GM12878 (cell line): ENCODE results near the gene IFT27. TPM values are rescaled to one million over a fixed set of nuclear protein-coding genes. Genes with fewer than 3 reads are reported as not detected.

Experiments used
- ATAC-seq: fragments of 200-7000 bp; cut with Tn5 transposase; 3 replicates; pipeline ENCODE4 v1.9.1; 2020; ENCODE audit warnings: mild to moderate bottlenecking, moderate library complexity
- BruUV-seq: library from RNA; stranded (reverse); fragments of 400-500 nt; replicated peaks from 2 replicates; lab custom pipeline; 2021; lab: Mats Ljungman, UMichigan
- CTCF ChIA-PET: fragments of 300-600 bp; sonication (Branson Sonifier 250); formaldehyde crosslinking; extraction: SDS; loops from one replicate; lab custom pipeline; 2021; ENCODE audit warnings: inconsistent platforms; lab: Yijun Ruan, JAX
- POLR2A ChIA-PET: fragments of 350-600 bp; formaldehyde crosslinking; extraction: SDS; loops from one replicate; lab custom pipeline; 2021; ENCODE audit warnings: inconsistent platforms; lab: Charles Lee
- RAD21 ChIA-PET: fragments of 300-600 bp; sonication (Branson Sonifier 250); formaldehyde crosslinking; loops from one replicate; lab custom pipeline; 2023; ENCODE audit warnings: antibody characterized with exemption; ENCODE audit not compliant: unreplicated experiment; lab: Charles Lee
- SMC1A ChIA-PET: fragments of 300-600 bp; sonication (Branson Sonifier 250); formaldehyde crosslinking; loops from one replicate; lab custom pipeline; 2023; ENCODE audit not compliant: unreplicated experiment, uncharacterized antibody; lab: Charles Lee
- DNase-seq: peaks from one replicate; pipeline ENCODE4 v3.0.0-alpha.2; 2011; ENCODE audit warnings: low read depth, low spot score
- FAIRE-seq: peaks from 3 replicates; lab custom pipeline; 2011; peaks lifted over from hg19 to GRCh38; lab: Jason Lieb, UNC
- H2AFZ ChIP-seq: 2 replicates; pipeline ENCODE4 v1.6.0; 2011; ENCODE audit warnings: low read depth, low read length, control low read depth; ENCODE audit not compliant: control insufficient read depth
- H3K27ac ChIP-seq: 2 replicates; pipeline ENCODE4 v1.5.1; 2011; ENCODE audit warnings: control low read depth; ENCODE audit not compliant: control insufficient read depth, insufficient read depth
- H3K27me3 ChIP-seq, 2 experiments: replicated peaks in 1 of 2; 2 replicates each; pipeline versions ENCODE4 v1.6.0 to v1.6.1; 2011; ENCODE audit warnings: low read length in 1 of 2; ENCODE audit not compliant: control insufficient read depth in 2 of 2, insufficient read depth in 2 of 2
- H3K36me3 ChIP-seq, 2 experiments: 2 replicates each; pipeline ENCODE4 v1.5.1; 2011; ENCODE audit warnings: low read length in 1 of 2; ENCODE audit not compliant: control insufficient read depth in 2 of 2, insufficient read depth in 2 of 2
- H3K4me1 ChIP-seq: 2 replicates; pipeline ENCODE4 v1.6.1; 2011; ENCODE audit warnings: mild to moderate bottlenecking, low read length, moderate library complexity, mixed read lengths; ENCODE audit not compliant: control insufficient read depth, insufficient read depth
- H3K4me2 ChIP-seq: 2 replicates; pipeline ENCODE4 v1.6.0; 2011; ENCODE audit warnings: control low read depth; ENCODE audit not compliant: control insufficient read depth, insufficient read depth
- H3K4me3 ChIP-seq: fragments of 200-600 bp; sonication (generic); 2 replicates; pipeline ENCODE4 v1.5.1; 2016
- H3K79me2 ChIP-seq: 2 replicates; pipeline ENCODE4 v1.6.0; 2011; ENCODE audit warnings: low read length; ENCODE audit not compliant: control insufficient read depth, insufficient read depth
- H3K9ac ChIP-seq: 2 replicates; pipeline ENCODE4 v1.8.0; 2011; ENCODE audit warnings: low read length, control low read depth, mixed read lengths; ENCODE audit not compliant: control insufficient read depth, insufficient read depth
- H3K9me3 ChIP-seq: replicated peaks from 3 replicates; pipeline ENCODE4 v1.5.1; 2011; ENCODE audit warnings: mild to moderate bottlenecking, low read length; ENCODE audit not compliant: control insufficient read depth, insufficient read depth
- H4K20me1 ChIP-seq: 2 replicates; pipeline ENCODE4 v1.6.0; 2011; ENCODE audit not compliant: control insufficient read depth, insufficient read depth
- BHLHE40 ChIP-seq, 2 experiments: fragments of 450-650 bp in 1 of 2; IDR thresholded peaks; 2 replicates each; pipeline ENCODE4 v1.6.1; 2011 to 2017; ENCODE audit warnings: low read depth in 2 of 2, borderline replicate concordance in 1 of 2, improper control_type of control experiment in 1 of 2, low read length in 1 of 2, mild to moderate bottlenecking in 1 of 2
- DPF2 ChIP-seq: fragments of 450-650 bp; IDR thresholded peaks from 2 replicates; pipeline ENCODE4 v1.6.1; 2017; ENCODE audit warnings: mild to moderate bottlenecking
- ESRRA ChIP-seq: IDR thresholded peaks from 2 replicates; pipeline ENCODE4 v1.6.1; 2012; ENCODE audit warnings: mild to moderate bottlenecking, low read length, improper control_type of control experiment
- MEF2B ChIP-seq: fragments of 450-650 bp; IDR thresholded peaks from 2 replicates; pipeline ENCODE4 v1.6.1; 2018; ENCODE audit warnings: mild to moderate bottlenecking, moderate library complexity; ENCODE audit not compliant: partially characterized antibody, poor library complexity, severe bottlenecking
- MTA2 ChIP-seq: fragments of 450-650 bp; IDR thresholded peaks from 2 replicates; pipeline ENCODE4 v1.6.1; 2016; ENCODE audit warnings: low read depth, mild to moderate bottlenecking, moderate library complexity
- NR2F1 ChIP-seq: fragments of 450-650 bp; conservative IDR thresholded peaks from 2 replicates; pipeline ENCODE4 v1.6.1; 2017; ENCODE audit warnings: mild to moderate bottlenecking
- POLR2AphosphoS2 ChIP-seq: IDR thresholded peaks from 2 replicates; pipeline ENCODE4 v1.6.1; 2011; ENCODE audit warnings: low read depth, mild to moderate bottlenecking, low read length, improper control_type of control experiment, moderate library complexity
- RUNX3 ChIP-seq: IDR thresholded peaks from 2 replicates; pipeline ENCODE4 v1.6.1; 2012; ENCODE audit warnings: low read length, inconsistent platforms
- SPI1 ChIP-seq: IDR thresholded peaks from 2 replicates; pipeline ENCODE4 v1.6.1; 2011; ENCODE audit warnings: low read depth, mild to moderate bottlenecking, low read length, moderate library complexity, borderline replicate concordance; ENCODE audit not compliant: insufficient read depth
- YY1 ChIP-seq: IDR thresholded peaks from 2 replicates; pipeline ENCODE4 v1.6.1; 2011; ENCODE audit warnings: low read depth, mild to moderate bottlenecking, low read length
- WGBS: methylation state at CpG from one replicate; pipeline ENCODE4 v1.1.6; 2016; ENCODE audit warnings: low lambda C conversion rate; ENCODE audit not compliant: insufficient replicate concordance, insufficient coverage; ENCODE audit errors: missing lambda C conversion rate; 5-methylcytosine and 5-hydroxymethylcytosine counted together
- in situ Hi-C: fragments of 300-500 bp; cut with MboI; formaldehyde crosslinking; loops from 9 replicates; pipeline ENCODE4 v1.14.3; 2018; ENCODE audit warnings: mixed read lengths
- intact Hi-C: fragments of 100-400 bp; cut with micrococcal nuclease; formaldehyde crosslinking; loops from one replicate; pipeline ENCODE4 v1.14.2; 2022; ENCODE audit not compliant: unreplicated experiment
- polyA plus RNA-seq, 11 experiments: library from polyadenylated mRNA; depleted of rRNA in 4 of 11; unstranded in 6 of 11; stranded (reverse) in 5 of 11; fragments of >200 nt; fragmentation: Nextera tagmentation in 4 of 11; fragmentation: Illumina TruSeq in 1 of 11; extraction: Ambion mirVana in 4 of 11; extraction: Trizol in 1 of 11; gene quantifications; 1 replicate in 1 of 11; 2 replicates in 10 of 11; pipeline versions ENCODE4 v1.2.1 to v1.2.3, GENCODE V29; 2011 to 2016; ENCODE audit warnings: inconsistent platforms in 2 of 11, missing spikeins in 2 of 11, low read depth in 1 of 11
- total RNA-seq, 4 experiments: library from RNA; depleted of rRNA in 3 of 4; stranded (reverse); fragments of >200 nt in 3 of 4; fragmentation: Illumina TruSeq in 1 of 4; extraction: Trizol in 1 of 4; gene quantifications; 2 replicates each; pipeline versions ENCODE4 v1.2.1 to v1.2.3, GENCODE V29; 2013 to 2021
- TF ChIP-seq, protein P1 (sequence below): fragments of 450-650 bp; IDR thresholded peaks from 2 replicates; pipeline ENCODE4 v1.6.1; 2018; ENCODE audit warnings: borderline replicate concordance, mild to moderate bottlenecking; ENCODE audit not compliant: partially characterized antibody

The IFT27 gene
- total and polyA plus RNA-seq, 10 of the 15 experiments (the other 5 are each of a cell fraction or from before 2014, with no cell fraction given): 2.7 to 32.5 (median 10.2) TPM

DNA sequence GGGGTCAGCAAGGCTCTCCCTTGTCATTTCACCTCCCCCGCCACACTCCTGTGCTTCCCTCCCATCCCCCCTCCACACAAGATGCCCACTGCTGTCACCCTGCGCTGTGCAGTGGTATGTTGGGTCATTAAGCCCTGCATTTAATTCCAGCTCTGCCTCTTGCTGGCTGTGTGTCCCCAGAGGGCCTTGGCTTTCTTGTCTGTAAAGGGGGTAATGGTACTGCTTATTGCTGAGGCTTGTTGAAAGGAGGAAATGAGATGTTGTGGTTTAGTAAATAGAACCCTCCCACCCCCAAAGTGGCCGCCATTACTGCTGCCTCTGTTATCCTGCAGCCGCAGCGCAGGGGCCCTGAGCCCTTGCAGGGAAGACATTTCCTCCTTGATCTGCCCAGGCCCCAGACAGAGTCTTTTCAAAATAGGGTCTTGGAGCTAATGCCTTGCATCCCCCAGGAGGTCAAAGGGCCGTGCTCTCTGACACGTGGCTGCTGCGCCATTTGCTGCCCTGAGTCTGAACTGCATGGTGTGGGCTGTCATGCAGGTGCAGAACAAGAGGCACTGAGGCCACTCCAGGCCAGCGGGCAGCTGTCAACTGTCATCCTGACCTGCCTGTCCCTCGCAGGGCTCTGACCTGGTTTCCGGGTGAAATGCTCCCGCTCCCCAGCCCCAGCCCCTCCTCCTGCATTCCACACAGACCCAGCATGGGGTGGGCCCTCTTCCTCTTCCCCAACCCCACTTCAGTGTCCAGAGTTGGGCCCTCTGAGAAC, 22.2 kb upstream of the IFT27 start:
- no peaks in the 10 kb centered on the region for H3K27me3 ChIP-seq
- H3K4me2 ChIP-seq: peak overlapping the region; percentile 38
- H3K79me2 ChIP-seq: no peaks in the 10 kb centered on the region
- H3K36me3 ChIP-seq: no peaks in the 10 kb centered on the region
- ChIA-PET CTCF (no interaction called here), POLR2A (no interaction called here)
- 34% methylated on average over 10 of the region's 12 CpGs for WGBS
- H3K4me3 ChIP-seq: no peak overlapping the region
- no peaks in the 10 kb centered on the region; the same call in 2 of the 3 replicates for H3K9me3 ChIP-seq
- intact Hi-C loops (no loop called here), in situ Hi-C loops (no loop called here)
- TF ChIP-seq BHLHE40 (IDR thresholded peaks at IDR 0.05; ENCODE audit: borderline replicate concordance in 1 of 2, low read depth in 2 of 2, low read length in 1 of 2): no peak
- TF ChIP-seq SPI1: peak; percentile 86
- TF ChIP-seq YY1: peak; percentile 95
- peak; percentile 86 for TF ChIP-seq RUNX3
- no peak for TF ChIP-seq POLR2AphosphoS2
- TF ChIP-seq, protein P1, sequence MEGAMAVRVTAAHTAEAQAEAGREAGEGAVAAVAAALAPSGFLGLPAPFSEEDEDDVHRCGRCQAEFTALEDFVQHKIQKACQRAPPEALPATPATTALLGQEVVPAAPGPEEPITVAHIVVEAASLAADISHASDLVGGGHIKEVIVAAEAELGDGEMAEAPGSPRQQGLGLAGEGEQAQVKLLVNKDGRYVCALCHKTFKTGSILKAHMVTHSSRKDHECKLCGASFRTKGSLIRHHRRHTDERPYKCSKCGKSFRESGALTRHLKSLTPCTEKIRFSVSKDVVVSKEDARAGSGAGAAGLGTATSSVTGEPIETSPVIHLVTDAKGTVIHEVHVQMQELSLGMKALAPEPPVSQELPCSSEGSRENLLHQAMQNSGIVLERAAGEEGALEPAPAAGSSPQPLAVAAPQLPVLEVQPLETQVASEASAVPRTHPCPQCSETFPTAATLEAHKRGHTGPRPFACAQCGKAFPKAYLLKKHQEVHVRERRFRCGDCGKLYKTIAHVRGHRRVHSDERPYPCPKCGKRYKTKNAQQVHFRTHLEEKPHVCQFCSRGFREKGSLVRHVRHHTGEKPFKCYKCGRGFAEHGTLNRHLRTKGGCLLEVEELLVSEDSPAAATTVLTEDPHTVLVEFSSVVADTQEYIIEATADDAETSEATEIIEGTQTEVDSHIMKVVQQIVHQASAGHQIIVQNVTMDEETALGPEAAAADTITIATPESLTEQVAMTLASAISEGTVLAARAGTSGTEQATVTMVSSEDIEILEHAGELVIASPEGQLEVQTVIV: no peak
- peak; percentile 41; the same call in 1 of the 2 replicates for TF ChIP-seq NR2F1
- TF ChIP-seq MTA2: peak; percentile 36; the same call in 1 of the 2 replicates
- peak; percentile 28 for TF ChIP-seq MEF2B
- TF ChIP-seq DPF2: 0 out of 2 replicates have a peak, but pooled peaks have one; percentile 24
- no peak for TF ChIP-seq ESRRA
- TF ChIP-seq, all 136 proteins: peak for 7
- no TSS peak for BruUV-seq
- Histone ChIP-seq H4K20me1 (no peaks in the 10 kb centered on the region), H3K27ac (no peak overlapping the region), H3K9ac (no peak overlapping the region), H3K4me1 (peaks cover 13% of the 10 kb centered on the region), H2AFZ (peak overlapping the region; percentile 13)
- DNase-seq (no peak), FAIRE-seq (no peak), ATAC-seq (peak; percentile 54)
- RAD21 ChIA-PET: no interaction called here
- SMC1A ChIA-PET: interaction anchor here (0.6 kb wide), 1 partner anchor 179 kb away, joined by 3 read pairs; no protein-coding TSS in a partner anchor
